ENCODE results near the gene RNF128.

The RNF128 gene

GRCh38 chrX:106730401-106730800, 3.9 kb downstream of the RNF128 start:
- Histone ChIP-seq H3K79me1 (ENCODE audit: low read depth, low read length) (no peaks in the 10 kb centered on the region), H3K18ac (ENCODE audit: low read length) (no peak overlapping the region), H3K9ac (ENCODE audit: low read depth, low read length, poor library complexity) (no peak overlapping the region), H3K4me1 (ENCODE audit: control insufficient read depth in 2 of 2, insufficient read depth in 1 of 2, low read depth in 1 of 2, low read length in 2 of 2) (no peaks in the 10 kb centered on the region), H3K9me3 (replicated peaks in 1 of 2; ENCODE audit: control insufficient read depth in 2 of 2, insufficient read depth in 1 of 2, low read depth in 1 of 2, low read length in 2 of 2) (no peaks in the 10 kb centered on the region), H3K4me2 (ENCODE audit: insufficient read depth, low read length, poor library complexity, severe bottlenecking) (no peak overlapping the region), H4K91ac (ENCODE audit: low read depth, low read length, poor library complexity) (no peak overlapping the region), H3K36me3 (replicated peaks in 1 of 2; ENCODE audit: control insufficient read depth in 2 of 2, insufficient read depth in 2 of 2, low read length in 2 of 2) (no peaks in the 10 kb centered on the region), H3K4me3 (ENCODE audit: low read length in 2 of 2) (no peak overlapping the region), H2AK5ac (ENCODE audit: low read depth, low read length) (no peak overlapping the region), H2BK15ac (ENCODE audit: low read length) (no peak overlapping the region), H3K4ac (ENCODE audit: low read length) (no peak overlapping the region), H3K23ac (ENCODE audit: low read depth, low read length, poor library complexity) (no peak overlapping the region), H2AFZ (ENCODE audit: low read length) (no peak overlapping the region), H3K27ac (replicated peaks; ENCODE audit: low read length) (no peak overlapping the region), H3K27me3 (ENCODE audit: control insufficient read depth in 3 of 3, insufficient read depth in 3 of 3, low read depth in 1 of 3, low read length in 3 of 3) (peaks cover 2 to 54% (median 17%) of the 10 kb centered on the region in 3 experiments), H2BK120ac (ENCODE audit: low read depth, low read length) (no peak overlapping the region), H3K14ac (ENCODE audit: low read length) (no peak overlapping the region), H2BK5ac (ENCODE audit: low read length) (no peak overlapping the region), H2BK12ac (ENCODE audit: low read length) (no peak overlapping the region), H4K8ac (ENCODE audit: low read depth, low read length) (no peak overlapping the region)
- no CpG with 5 or more reads among the region's 4 CpGs for WGBS, 2 donors (ENCODE audit: extremely low coverage in 2 of 2, insufficient read length in 2 of 2, insufficient replicate concordance in 1 of 2)
- DNase-seq (ENCODE audit: low spot score): no peak

DNA sequence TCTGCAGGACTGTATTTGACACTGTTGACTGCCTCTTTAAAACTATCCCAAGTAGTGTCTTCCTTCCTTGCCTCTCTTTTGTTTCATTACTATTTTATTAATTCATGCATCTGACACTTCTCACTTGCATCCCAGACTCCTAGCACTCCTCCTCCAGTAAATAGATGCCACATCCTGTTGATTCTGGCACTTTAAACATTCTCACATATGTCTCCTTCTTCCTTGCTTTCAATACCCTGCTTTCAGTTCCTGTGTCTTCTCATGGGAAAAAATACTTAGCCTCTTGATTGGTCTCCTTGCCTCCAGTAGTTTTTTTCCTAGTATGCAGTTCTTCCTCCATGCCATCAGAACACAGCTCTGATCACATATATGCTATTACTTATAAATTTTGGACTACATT, 5.1 kb downstream of the RNF128 start:
- Histone ChIP-seq H3K18ac (ENCODE audit: low read length) (no peak overlapping the region), H4K91ac (ENCODE audit: low read depth, low read length, poor library complexity) (no peak overlapping the region)

DNA sequence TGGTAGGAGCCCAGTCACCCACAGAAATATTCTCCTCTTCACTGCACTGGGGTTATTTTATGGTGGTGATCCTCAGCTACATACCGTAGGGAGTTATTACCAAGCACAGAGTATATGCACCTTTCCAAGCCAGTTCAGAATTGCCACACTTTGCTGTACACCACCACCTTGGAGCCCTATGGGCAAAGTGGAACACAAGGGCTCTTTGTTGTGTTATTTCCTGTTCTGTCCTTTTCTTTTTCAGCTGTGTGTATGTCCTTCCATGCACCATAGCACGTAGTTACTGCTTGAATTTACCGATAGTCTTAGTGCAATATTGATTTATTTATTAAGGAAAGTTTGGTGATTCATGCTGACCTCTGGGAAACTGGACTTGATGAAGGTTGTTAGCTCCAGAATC, 8.3 kb downstream of the RNF128 start:
- Histone ChIP-seq H3K4ac (ENCODE audit: low read length) (no peak overlapping the region), H4K8ac (ENCODE audit: low read depth, low read length) (no peak overlapping the region), H3K4me3 (ENCODE audit: low read length in 2 of 2) (no peak overlapping the region), H3K36me3 (replicated peaks in 1 of 2; ENCODE audit: control insufficient read depth in 2 of 2, insufficient read depth in 2 of 2, low read length in 2 of 2) (no peaks in the 10 kb centered on the region), H3K14ac (ENCODE audit: low read length) (no peak overlapping the region), H3K23ac (ENCODE audit: low read depth, low read length, poor library complexity) (no peak overlapping the region), H3K4me2 (ENCODE audit: insufficient read depth, low read length, poor library complexity, severe bottlenecking) (no peak overlapping the region), H3K79me1 (ENCODE audit: low read depth, low read length) (no peaks in the 10 kb centered on the region), H3K27me3 (ENCODE audit: control insufficient read depth in 3 of 3, insufficient read depth in 3 of 3, low read depth in 1 of 3, low read length in 3 of 3) (peaks cover 0 to 16% (median 0%) of the 10 kb centered on the region in 3 experiments), H2AK5ac (ENCODE audit: low read depth, low read length) (no peak overlapping the region), H3K9me3 (replicated peaks in 1 of 2; ENCODE audit: control insufficient read depth in 2 of 2, insufficient read depth in 1 of 2, low read depth in 1 of 2, low read length in 2 of 2) (no peaks in the 10 kb centered on the region), H3K9ac (ENCODE audit: low read depth, low read length, poor library complexity) (no peak overlapping the region), H4K91ac (ENCODE audit: low read depth, low read length, poor library complexity) (no peak overlapping the region), H2BK120ac (ENCODE audit: low read depth, low read length) (no peak overlapping the region), H3K4me1 (ENCODE audit: control insufficient read depth in 2 of 2, insufficient read depth in 1 of 2, low read depth in 1 of 2, low read length in 2 of 2) (no peaks in the 10 kb centered on the region), H3K27ac (replicated peaks; ENCODE audit: low read length) (no peak overlapping the region), H2BK15ac (ENCODE audit: low read length) (no peak overlapping the region), H2AFZ (ENCODE audit: low read length) (no peak overlapping the region), H2BK5ac (ENCODE audit: low read length) (no peak overlapping the region), H3K18ac (ENCODE audit: low read length) (no peak overlapping the region), H2BK12ac (ENCODE audit: low read length) (no peak overlapping the region)
- DNase-seq (ENCODE audit: low spot score): no peak
- no CpG with 5 or more reads among the region's 3 CpGs for WGBS, 2 donors (ENCODE audit: extremely low coverage in 2 of 2, insufficient read length in 2 of 2, insufficient replicate concordance in 1 of 2)

More for the DNA sequence above, 5.1 kb downstream of the RNF128 start:
- no peak overlapping the region for H3K4me2 ChIP-seq (ENCODE audit: insufficient read depth, low read length, poor library complexity, severe bottlenecking)
- H2BK15ac ChIP-seq (ENCODE audit: low read length): no peak overlapping the region
- no peak overlapping the region for H3K14ac ChIP-seq (ENCODE audit: low read length)
- no peak overlapping the region for H3K23ac ChIP-seq (ENCODE audit: low read depth, low read length, poor library complexity)
- H3K79me1 ChIP-seq (ENCODE audit: low read depth, low read length): no peaks in the 10 kb centered on the region
- H3K27me3 ChIP-seq (ENCODE audit: control insufficient read depth in 3 of 3, insufficient read depth in 3 of 3, low read depth in 1 of 3, low read length in 3 of 3): peaks cover 2 to 44% (median 12%) of the 10 kb centered on the region in 3 experiments
- H2BK120ac ChIP-seq (ENCODE audit: low read depth, low read length): no peak overlapping the region
- H2BK12ac ChIP-seq (ENCODE audit: low read length): no peak overlapping the region
- H3K36me3 ChIP-seq (replicated peaks in 1 of 2; ENCODE audit: control insufficient read depth in 2 of 2, insufficient read depth in 2 of 2, low read length in 2 of 2): no peaks in the 10 kb centered on the region
- H4K8ac ChIP-seq (ENCODE audit: low read depth, low read length): no peak overlapping the region
- DNase-seq (ENCODE audit: low spot score): no peak
- no peak overlapping the region for H2AFZ ChIP-seq (ENCODE audit: low read length)
- H3K4me3 ChIP-seq (ENCODE audit: low read length in 2 of 2): no peak overlapping the region
- H3K27ac ChIP-seq (replicated peaks; ENCODE audit: low read length): no peak overlapping the region
- no peak overlapping the region for H3K9ac ChIP-seq (ENCODE audit: low read depth, low read length, poor library complexity)
- no peaks in the 10 kb centered on the region for H3K4me1 ChIP-seq (ENCODE audit: control insufficient read depth in 2 of 2, insufficient read depth in 1 of 2, low read depth in 1 of 2, low read length in 2 of 2)
- no peak overlapping the region for H2BK5ac ChIP-seq (ENCODE audit: low read length)
- no peak overlapping the region for H3K4ac ChIP-seq (ENCODE audit: low read length)
- no peaks in the 10 kb centered on the region for H3K9me3 ChIP-seq (replicated peaks in 1 of 2; ENCODE audit: control insufficient read depth in 2 of 2, insufficient read depth in 1 of 2, low read depth in 1 of 2, low read length in 2 of 2)
- H2AK5ac ChIP-seq (ENCODE audit: low read depth, low read length): no peak overlapping the region

GRCh38 chrX:106740193-106740780, 13.8 kb downstream of the RNF128 start:
- no peak for DNase-seq (ENCODE audit: low spot score)
- no peak overlapping the region for H2BK5ac ChIP-seq (ENCODE audit: low read length)
- H3K9ac ChIP-seq (ENCODE audit: low read depth, low read length, poor library complexity): no peak overlapping the region
- H4K8ac ChIP-seq (ENCODE audit: low read depth, low read length): no peak overlapping the region
- no peak overlapping the region for H2BK12ac ChIP-seq (ENCODE audit: low read length)
- no peak overlapping the region for H4K91ac ChIP-seq (ENCODE audit: low read depth, low read length, poor library complexity)
- no peak overlapping the region for H2BK120ac ChIP-seq (ENCODE audit: low read depth, low read length)
- no peak overlapping the region for H2AFZ ChIP-seq (ENCODE audit: low read length)
- H3K4me3 ChIP-seq (ENCODE audit: low read length in 2 of 2): no peak overlapping the region
- no peak overlapping the region for H3K4ac ChIP-seq (ENCODE audit: low read length)
- no peak overlapping the region for H3K14ac ChIP-seq (ENCODE audit: low read length)
- no peaks in the 10 kb centered on the region for H3K79me1 ChIP-seq (ENCODE audit: low read depth, low read length)
- WGBS, 2 donors (ENCODE audit: extremely low coverage in 2 of 2, insufficient read length in 2 of 2, insufficient replicate concordance in 1 of 2): no CpG with 5 or more reads among the region's 2 CpGs
- no peaks in the 10 kb centered on the region for H3K36me3 ChIP-seq (replicated peaks in 1 of 2; ENCODE audit: control insufficient read depth in 2 of 2, insufficient read depth in 2 of 2, low read length in 2 of 2)
- H3K23ac ChIP-seq (ENCODE audit: low read depth, low read length, poor library complexity): no peak overlapping the region
- H2AK5ac ChIP-seq (ENCODE audit: low read depth, low read length): no peak overlapping the region
- no peaks in the 10 kb centered on the region for H3K9me3 ChIP-seq (replicated peaks in 1 of 2; ENCODE audit: control insufficient read depth in 2 of 2, insufficient read depth in 1 of 2, low read depth in 1 of 2, low read length in 2 of 2)
- H3K4me1 ChIP-seq (ENCODE audit: control insufficient read depth in 2 of 2, insufficient read depth in 1 of 2, low read depth in 1 of 2, low read length in 2 of 2): no peaks in the 10 kb centered on the region
- H3K18ac ChIP-seq (ENCODE audit: low read length): no peak overlapping the region
- no peak overlapping the region for H3K4me2 ChIP-seq (ENCODE audit: insufficient read depth, low read length, poor library complexity, severe bottlenecking)
- H3K27ac ChIP-seq (replicated peaks; ENCODE audit: low read length): no peak overlapping the region
- peaks cover 0 to 6% (median 0%) of the 10 kb centered on the region in 3 experiments for H3K27me3 ChIP-seq (ENCODE audit: control insufficient read depth in 3 of 3, insufficient read depth in 3 of 3, low read depth in 1 of 3, low read length in 3 of 3)
- H2BK15ac ChIP-seq (ENCODE audit: low read length): no peak overlapping the region
